CD4-positive, alpha-beta memory T cell (primary cell): ENCODE results near the gene GLRA3. TPM values are rescaled to one million over a fixed set of nuclear protein-coding genes. Genes with fewer than 3 reads are reported as not detected.

Experiments used
- CTCF ChIA-PET: fragments of 350-600 bp; sonication (Branson Sonifier 250); formaldehyde crosslinking; loops from one replicate; lab custom pipeline; 2021; ENCODE audit warnings: inconsistent platforms; ENCODE audit not compliant: partially characterized antibody; lab: Charles Lee
- POLR2A ChIA-PET: fragments of 350-600 bp; sonication (Branson Sonifier 250); formaldehyde crosslinking; loops from one replicate; lab custom pipeline; 2021; ENCODE audit not compliant: partially characterized antibody; lab: Charles Lee
- DNase-seq, 5 donors: peaks; one replicate each; pipeline versions ENCODE4 v3.0.0 to v3.0.0-alpha.2; 2020 to 2022; ENCODE audit warnings: mixed read lengths in 1 of 5
- H3K27ac ChIP-seq: one replicate; pipeline ENCODE4 v1.7.0; 2013; ENCODE audit warnings: low read depth, low read length
- H3K27me3 ChIP-seq: 2 replicates; pipeline ENCODE4 v1.7.0; 2013; ENCODE audit warnings: mild to moderate bottlenecking, low read length, moderate library complexity; ENCODE audit not compliant: insufficient read depth
- H3K36me3 ChIP-seq: 2 replicates; pipeline ENCODE4 v1.7.0; 2013; ENCODE audit warnings: mild to moderate bottlenecking, low read length, moderate library complexity; ENCODE audit not compliant: insufficient read depth
- H3K4me1 ChIP-seq: 2 replicates; pipeline ENCODE4 v1.7.0; 2013; ENCODE audit warnings: mild to moderate bottlenecking, low read length, moderate library complexity; ENCODE audit not compliant: insufficient read depth
- H3K4me3 ChIP-seq, 2 donors: one replicate each; pipeline ENCODE4 v1.7.0; 2013; ENCODE audit warnings: low read length in 2 of 2, mild to moderate bottlenecking in 1 of 2
- H3K9me3 ChIP-seq, 2 donors: one replicate each; pipeline ENCODE4 v1.7.0; 2013; ENCODE audit warnings: low read length in 2 of 2, control low read depth in 1 of 2; ENCODE audit not compliant: control insufficient read depth in 1 of 2
- H3K27ac Mint-ChIP-seq, 7 donors: one replicate each; pipeline ENCODE4 v1.8.0; 2020 to 2021; ENCODE audit warnings: mixed read lengths in 7 of 7, mild to moderate bottlenecking in 6 of 7, inconsistent platforms in 3 of 7, moderate library complexity in 3 of 7
- H3K27me3 Mint-ChIP-seq, 2 donors: one replicate each; pipeline ENCODE4 v1.8.0; 2020 to 2021; ENCODE audit warnings: mixed read lengths in 2 of 2
- H3K36me3 Mint-ChIP-seq, 2 donors: one replicate each; pipeline ENCODE4 v1.8.0; 2020 to 2021; ENCODE audit warnings: mixed read lengths in 2 of 2, inconsistent platforms in 1 of 2, mild to moderate bottlenecking in 1 of 2
- H3K4me1 Mint-ChIP-seq, 4 donors: one replicate each; pipeline ENCODE4 v1.8.0; 2020 to 2021; ENCODE audit warnings: mixed read lengths in 4 of 4, mild to moderate bottlenecking in 1 of 4
- H3K4me3 Mint-ChIP-seq, 8 donors: one replicate each; pipeline ENCODE4 v1.8.0; 2020 to 2021; ENCODE audit warnings: mixed read lengths in 8 of 8, mild to moderate bottlenecking in 7 of 8, moderate library complexity in 6 of 8, inconsistent platforms in 3 of 8
- H3K9me3 Mint-ChIP-seq, 8 donors: one replicate each; pipeline ENCODE4 v1.8.0; 2020 to 2021; ENCODE audit warnings: mixed read lengths in 8 of 8, mild to moderate bottlenecking in 5 of 8, inconsistent platforms in 3 of 8, moderate library complexity in 1 of 8
- intact Hi-C: fragments of 100-400 bp; cut with micrococcal nuclease; formaldehyde crosslinking; loops from one replicate; pipeline ENCODE4 v1.15.1; 2023
- polyA plus RNA-seq, 2 donors: library from polyadenylated mRNA; unstranded; fragments of 300-500 nt; fragmentation: Illumina TruSeq; gene quantifications; one replicate each; pipeline ENCODE4 v1.2.3, GENCODE V29; 2021
- total RNA-seq, 2 experiments: library from RNA; stranded (reverse); gene quantifications; one replicate each; pipeline ENCODE4 v1.2.3, GENCODE V29; 2021

Gene GLRA3
- total and polyA plus RNA-seq, 4 experiments from 2014 or later = not detected

DNA sequence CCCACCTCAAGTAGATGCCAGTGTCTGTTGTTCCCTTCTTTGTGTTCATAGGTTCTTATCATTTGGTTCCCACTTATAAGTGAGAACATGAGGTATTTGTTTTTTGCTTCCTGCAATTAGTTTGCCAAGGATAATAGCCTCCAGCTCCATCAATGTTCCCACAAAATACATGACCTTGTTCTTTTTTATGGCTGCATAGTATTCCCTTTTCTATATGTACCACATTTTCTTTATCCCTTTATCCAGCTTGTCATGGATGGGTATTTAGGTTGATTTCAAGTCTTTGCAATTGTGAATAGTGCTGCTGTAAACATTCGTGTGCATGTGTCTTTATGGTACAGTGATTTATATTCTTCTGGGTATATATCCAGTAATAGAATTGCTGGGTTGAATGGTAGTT, 138.4 kb downstream of the GLRA3 start:
- Histone ChIP-seq H3K4me1 (no peaks in the 10 kb centered on the region), H3K36me3 (no peaks in the 10 kb centered on the region), H3K4me3 (no peak overlapping the region), H3K27me3 (no peaks in the 10 kb centered on the region), H3K27ac (no peak overlapping the region), H3K9me3 (no peaks in the 10 kb centered on the region)
- intact Hi-C loops = no loop called here
- Mint-ChIP-seq H3K27me3 (no peaks in the 10 kb centered on the region), H3K9me3 (peaks cover 0 to 27% (median 12%) of the 10 kb centered on the region in 8 donors), H3K36me3 (no peaks in the 10 kb centered on the region), H3K27ac (no peak overlapping the region), H3K4me1 (no peaks in the 10 kb centered on the region), H3K4me3 (no peak overlapping the region)
- no peak for DNase-seq
- CTCF ChIA-PET = no interaction called here
- POLR2A ChIA-PET = no interaction called here

DNA sequence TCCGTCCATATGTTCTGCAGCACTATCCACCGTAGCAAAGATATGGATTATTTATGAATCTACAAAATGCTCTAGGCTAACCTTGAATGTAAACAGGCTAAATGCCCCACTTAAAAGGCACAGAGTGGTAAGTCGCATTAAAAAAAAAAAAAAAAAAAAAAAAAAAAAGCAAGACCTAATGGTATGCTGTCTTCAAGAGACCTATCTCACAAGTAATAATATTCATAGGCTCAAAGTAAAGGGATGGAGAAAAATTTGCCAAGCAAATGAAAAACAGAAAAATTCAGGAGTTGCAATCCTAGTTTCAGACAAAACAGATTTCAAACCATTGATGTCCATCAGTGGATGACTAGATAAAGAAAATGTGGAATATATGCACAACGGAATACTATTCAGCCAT, 139.4 kb downstream of the GLRA3 start:
- CTCF ChIA-PET = no interaction called here
- Histone ChIP-seq H3K27ac (no peak overlapping the region), H3K9me3 (no peaks in the 10 kb centered on the region), H3K4me3 (no peak overlapping the region), H3K36me3 (no peaks in the 10 kb centered on the region), H3K4me1 (no peaks in the 10 kb centered on the region), H3K27me3 (no peaks in the 10 kb centered on the region)
- Mint-ChIP-seq H3K36me3 (no peaks in the 10 kb centered on the region), H3K27ac (no peak overlapping the region), H3K4me1 (no peaks in the 10 kb centered on the region), H3K27me3 (no peaks in the 10 kb centered on the region), H3K9me3 (peaks cover 0 to 27% (median 12%) of the 10 kb centered on the region in 8 donors), H3K4me3 (no peak overlapping the region)
- intact Hi-C loops = no loop called here
- DNase-seq = no peak
- POLR2A ChIA-PET = no interaction called here

DNA sequence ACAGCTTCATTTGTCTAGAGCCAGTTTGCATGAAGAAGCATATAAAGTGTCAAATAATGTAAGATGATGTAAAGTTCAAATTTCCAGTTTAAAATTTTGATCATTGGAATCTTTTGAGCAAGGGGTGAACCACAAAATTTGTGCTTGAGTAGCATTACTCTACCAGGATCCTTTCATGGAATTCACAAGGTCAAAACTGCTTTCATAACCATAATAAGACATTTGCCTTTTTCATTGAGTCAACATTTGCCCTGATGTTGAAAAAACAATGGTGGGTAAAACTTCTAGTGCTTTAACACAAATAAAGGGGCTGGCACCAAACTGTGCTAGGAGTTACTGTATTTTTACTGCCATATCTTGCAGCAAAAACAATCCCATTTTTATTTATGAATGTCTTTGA, 142.2 kb downstream of the GLRA3 start:
- DNase-seq = no peak
- Histone ChIP-seq H3K27ac (no peak overlapping the region), H3K4me1 (no peaks in the 10 kb centered on the region), H3K9me3 (no peaks in the 10 kb centered on the region), H3K27me3 (no peaks in the 10 kb centered on the region), H3K4me3 (no peak overlapping the region), H3K36me3 (no peaks in the 10 kb centered on the region)
- Mint-ChIP-seq H3K9me3 (peaks cover 0 to 22% (median 8%) of the 10 kb centered on the region in 8 donors), H3K4me1 (no peaks in the 10 kb centered on the region), H3K36me3 (no peaks in the 10 kb centered on the region), H3K27me3 (no peaks in the 10 kb centered on the region), H3K4me3 (no peak overlapping the region), H3K27ac (no peak overlapping the region)
- intact Hi-C loops = no loop called here
- POLR2A ChIA-PET = no interaction called here
- CTCF ChIA-PET = no interaction called here

DNA sequence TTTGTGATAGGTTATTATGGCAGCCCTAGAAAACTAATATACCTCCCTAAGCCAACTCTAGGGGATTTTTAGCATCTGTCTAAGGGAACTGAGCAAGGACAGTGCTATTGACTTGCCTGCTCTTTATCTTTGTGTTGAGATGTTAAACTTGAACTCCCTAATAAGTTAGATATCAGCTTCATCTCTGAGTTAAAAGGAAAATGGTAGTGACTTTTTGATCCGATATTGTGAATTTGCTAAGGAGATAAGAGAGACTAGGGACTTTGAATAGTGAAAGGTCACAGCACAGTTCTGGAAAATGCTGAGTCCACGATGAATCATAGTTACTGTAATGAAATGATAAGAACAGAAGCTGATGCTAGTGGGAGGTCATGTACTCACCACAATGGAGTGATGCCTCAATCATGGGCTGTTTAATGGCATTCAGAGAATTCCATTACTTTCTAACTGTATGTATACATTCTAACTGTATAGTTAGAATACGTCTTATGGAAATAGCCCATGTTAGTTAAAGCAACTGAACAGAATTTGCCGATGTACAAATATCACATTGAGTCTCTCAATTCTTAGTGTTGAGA, 147.2 kb downstream of the GLRA3 start:
- H3K36me3 ChIP-seq = no peaks in the 10 kb centered on the region
- no peak overlapping the region for H3K4me3 ChIP-seq
- H3K9me3 ChIP-seq = no peaks in the 10 kb centered on the region
- Mint-ChIP-seq H3K4me1 (no peaks in the 10 kb centered on the region), H3K27ac (no peak overlapping the region), H3K9me3 (peaks cover 0 to 4% (median 0%) of the 10 kb centered on the region in 8 donors), H3K4me3 (no peak overlapping the region), H3K27me3 (no peaks in the 10 kb centered on the region), H3K36me3 (no peaks in the 10 kb centered on the region)
- H3K27me3 ChIP-seq = no peaks in the 10 kb centered on the region
- H3K4me1 ChIP-seq = no peaks in the 10 kb centered on the region
- CTCF ChIA-PET = no interaction called here
- POLR2A ChIA-PET = no interaction called here
- DNase-seq = no peak
- intact Hi-C loops = no loop called here
- H3K27ac ChIP-seq = no peak overlapping the region

DNA sequence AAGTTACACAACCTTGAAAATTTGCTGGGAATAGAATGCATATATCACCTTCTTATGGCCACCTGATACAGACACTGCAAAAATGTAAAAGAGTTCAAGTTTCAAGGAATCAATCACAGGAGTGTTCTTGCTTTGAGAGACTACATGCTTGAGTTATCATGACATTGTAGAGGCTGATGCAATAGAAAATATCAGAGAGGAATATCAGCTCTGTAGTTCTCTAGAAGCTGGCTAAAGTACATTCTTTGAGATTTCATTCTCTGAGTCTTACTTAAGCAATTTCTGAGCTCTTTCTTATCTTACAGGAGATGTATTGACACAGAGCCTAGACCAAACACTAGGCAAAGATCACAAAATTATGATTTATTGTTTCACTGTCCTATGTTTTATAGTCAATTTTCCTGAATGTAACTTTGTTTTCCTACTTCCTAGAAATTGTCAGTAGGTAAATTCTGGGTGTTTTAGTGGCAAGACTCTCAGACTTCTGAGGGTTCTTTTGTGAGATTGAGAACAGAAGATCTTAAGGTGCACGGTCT, 154.7 kb downstream of the GLRA3 start:
- Histone ChIP-seq H3K27ac (no peak overlapping the region), H3K9me3 (no peaks in the 10 kb centered on the region), H3K27me3 (no peaks in the 10 kb centered on the region), H3K36me3 (no peaks in the 10 kb centered on the region), H3K4me3 (no peak overlapping the region), H3K4me1 (no peaks in the 10 kb centered on the region)
- H3K9me3 Mint-ChIP-seq = no peaks in the 10 kb centered on the region
- H3K4me1 Mint-ChIP-seq = no peaks in the 10 kb centered on the region
- H3K27ac Mint-ChIP-seq = no peak overlapping the region
- POLR2A ChIA-PET = no interaction called here
- H3K36me3 Mint-ChIP-seq = no peaks in the 10 kb centered on the region
- H3K4me3 Mint-ChIP-seq = no peak overlapping the region
- no peaks in the 10 kb centered on the region for H3K27me3 Mint-ChIP-seq
- CTCF ChIA-PET = no interaction called here
- DNase-seq = no peak
- intact Hi-C loops = no loop called here

DNA sequence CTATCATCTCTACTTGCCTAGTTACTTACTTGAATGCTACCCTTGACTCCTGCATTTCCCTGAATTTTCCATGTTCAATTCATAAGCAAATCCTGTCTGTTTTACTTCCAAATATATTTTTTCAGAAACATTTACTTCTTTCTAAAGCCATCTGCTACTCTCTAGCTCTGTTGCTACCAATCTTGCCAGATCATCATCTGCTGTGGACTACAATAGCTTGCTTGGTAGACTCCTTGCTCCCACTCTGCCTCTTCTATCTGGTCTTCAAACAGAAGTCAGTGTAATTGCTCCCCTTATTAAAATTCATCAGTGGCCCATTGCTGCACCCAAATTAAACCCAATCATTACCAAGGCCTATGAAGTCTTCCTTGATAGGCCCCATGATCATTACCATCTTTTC, 155.2 kb downstream of the GLRA3 start:
- Mint-ChIP-seq H3K9me3 (no peaks in the 10 kb centered on the region), H3K36me3 (no peaks in the 10 kb centered on the region), H3K4me3 (no peak overlapping the region), H3K4me1 (no peaks in the 10 kb centered on the region), H3K27me3 (no peaks in the 10 kb centered on the region), H3K27ac (no peak overlapping the region)
- DNase-seq = no peak
- no peak overlapping the region for H3K27ac ChIP-seq
- no peaks in the 10 kb centered on the region for H3K4me1 ChIP-seq
- ChIA-PET POLR2A (no interaction called here), CTCF (no interaction called here)
- H3K27me3 ChIP-seq = no peaks in the 10 kb centered on the region
- H3K9me3 ChIP-seq = no peaks in the 10 kb centered on the region
- no peaks in the 10 kb centered on the region for H3K36me3 ChIP-seq
- intact Hi-C loops = no loop called here
- H3K4me3 ChIP-seq = no peak overlapping the region

DNA sequence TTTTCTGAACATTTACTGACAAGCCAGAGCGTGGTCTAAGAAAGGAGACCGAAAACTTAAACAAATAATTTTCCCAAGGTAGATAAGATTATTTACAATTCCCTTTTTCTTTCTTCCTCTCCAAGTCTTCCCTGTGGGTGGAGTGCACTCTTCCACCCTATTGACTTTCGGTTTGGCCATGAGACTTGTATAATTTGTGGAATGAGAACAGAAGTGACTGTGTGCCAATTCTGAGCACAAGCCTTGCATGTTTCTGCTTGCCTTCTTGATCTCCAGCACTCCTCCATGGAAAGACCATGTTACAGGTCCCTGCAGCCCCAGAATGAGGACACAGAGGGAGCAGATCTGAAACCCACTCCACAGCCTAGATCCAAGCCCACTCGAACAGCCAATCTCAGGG, 156.8 kb downstream of the GLRA3 start:
- no peak overlapping the region for H3K27ac Mint-ChIP-seq
- CTCF ChIA-PET = no interaction called here
- Histone ChIP-seq H3K9me3 (no peaks in the 10 kb centered on the region), H3K4me1 (no peaks in the 10 kb centered on the region), H3K27ac (no peak overlapping the region), H3K4me3 (no peak overlapping the region), H3K36me3 (no peaks in the 10 kb centered on the region), H3K27me3 (no peaks in the 10 kb centered on the region)
- no peak overlapping the region for H3K4me3 Mint-ChIP-seq
- intact Hi-C loops = no loop called here
- POLR2A ChIA-PET = no interaction called here
- DNase-seq = no peak
- H3K27me3 Mint-ChIP-seq = no peaks in the 10 kb centered on the region
- H3K9me3 Mint-ChIP-seq = no peaks in the 10 kb centered on the region
- H3K4me1 Mint-ChIP-seq = no peaks in the 10 kb centered on the region
- no peaks in the 10 kb centered on the region for H3K36me3 Mint-ChIP-seq

DNA sequence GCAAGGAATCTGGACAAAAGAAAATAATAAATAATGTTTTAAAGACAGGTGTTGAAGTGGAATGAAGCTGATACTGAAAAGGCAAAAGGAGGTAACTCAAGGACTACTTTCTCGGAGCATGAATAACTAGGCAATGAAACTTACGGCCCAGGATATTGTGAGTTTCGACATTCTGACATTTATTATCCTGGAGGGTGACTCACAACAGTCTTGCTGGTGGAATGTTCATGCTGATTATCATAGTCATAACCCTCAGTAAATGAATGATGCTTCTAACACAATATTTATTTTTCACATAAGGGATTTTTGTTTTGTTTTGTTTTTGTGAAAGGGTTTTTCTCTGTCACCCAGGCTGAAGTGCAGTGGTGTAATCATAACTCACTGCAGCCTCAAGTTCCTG, 159.8 kb downstream of the GLRA3 start:
- Histone ChIP-seq H3K27me3 (no peaks in the 10 kb centered on the region), H3K36me3 (no peaks in the 10 kb centered on the region), H3K4me1 (no peaks in the 10 kb centered on the region), H3K27ac (no peak overlapping the region), H3K9me3 (no peaks in the 10 kb centered on the region), H3K4me3 (no peak overlapping the region)
- H3K27ac Mint-ChIP-seq = no peak overlapping the region
- intact Hi-C loops = no loop called here
- ChIA-PET CTCF (no interaction called here), POLR2A (no interaction called here)
- no peak overlapping the region for H3K4me3 Mint-ChIP-seq
- no peak for DNase-seq
- H3K4me1 Mint-ChIP-seq = no peaks in the 10 kb centered on the region
- H3K27me3 Mint-ChIP-seq = no peaks in the 10 kb centered on the region
- no peaks in the 10 kb centered on the region for H3K36me3 Mint-ChIP-seq
- peaks cover 0 to 3% (median 0%) of the 10 kb centered on the region in 8 donors for H3K9me3 Mint-ChIP-seq
